ENCODE results near the gene RRP1.

GRCh38 chr21:43815107-43815613 lies 25.8 kb downstream of the RRP1 start:
- TF ChIP-seq EP300 (IDR thresholded peaks at IDR 0.05; ENCODE audit: borderline replicate concordance in 1 of 2, control insufficient read depth in 1 of 2, low read depth in 2 of 2, low read length in 2 of 2) = no peak
- TF ChIP-seq, protein P1, sequence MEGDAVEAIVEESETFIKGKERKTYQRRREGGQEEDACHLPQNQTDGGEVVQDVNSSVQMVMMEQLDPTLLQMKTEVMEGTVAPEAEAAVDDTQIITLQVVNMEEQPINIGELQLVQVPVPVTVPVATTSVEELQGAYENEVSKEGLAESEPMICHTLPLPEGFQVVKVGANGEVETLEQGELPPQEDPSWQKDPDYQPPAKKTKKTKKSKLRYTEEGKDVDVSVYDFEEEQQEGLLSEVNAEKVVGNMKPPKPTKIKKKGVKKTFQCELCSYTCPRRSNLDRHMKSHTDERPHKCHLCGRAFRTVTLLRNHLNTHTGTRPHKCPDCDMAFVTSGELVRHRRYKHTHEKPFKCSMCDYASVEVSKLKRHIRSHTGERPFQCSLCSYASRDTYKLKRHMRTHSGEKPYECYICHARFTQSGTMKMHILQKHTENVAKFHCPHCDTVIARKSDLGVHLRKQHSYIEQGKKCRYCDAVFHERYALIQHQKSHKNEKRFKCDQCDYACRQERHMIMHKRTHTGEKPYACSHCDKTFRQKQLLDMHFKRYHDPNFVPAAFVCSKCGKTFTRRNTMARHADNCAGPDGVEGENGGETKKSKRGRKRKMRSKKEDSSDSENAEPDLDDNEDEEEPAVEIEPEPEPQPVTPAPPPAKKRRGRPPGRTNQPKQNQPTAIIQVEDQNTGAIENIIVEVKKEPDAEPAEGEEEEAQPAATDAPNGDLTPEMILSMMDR (IDR thresholded peaks at IDR 0.05 in 2 of 3, conservative IDR thresholded peaks at IDR 0.05 in 1 of 3; ENCODE audit: control insufficient read depth in 2 of 3, extremely low read depth in 1 of 3, insufficient read depth in 1 of 3, low read depth in 3 of 3, low read length in 3 of 3) = no peak

Data from GM12878 (cell line).